GM18858 (cell line): Measurements from ENCODE around the gene ACKR4.
"Not testable (repeated sequence)": the region's sequence is repeated elsewhere in the genome, so short reads cannot be mapped to it uniquely, and the experiment has no call there.

Source experiments
- ATAC-seq: cut with Tn5 transposase; IDR thresholded peaks from one replicate; pipeline ENCODE4 v1.9.1; 2021; ENCODE audit not compliant: unreplicated experiment

ACKR4 gene

GRCh38 chr3:132638706-132639105 lies 41.6 kb downstream of the ACKR4 start:
- no peak for ATAC-seq

GRCh38 chr3:132641427-132641826 lies 44.4 kb downstream of the ACKR4 start:
- ATAC-seq, result not testable (repeated sequence)

GRCh38 chr3:132641837-132642538 lies 44.9 kb downstream of the ACKR4 start:
- ATAC-seq, result no peak

- ATAC-seq, result no peak
Observed at GRCh38 chr3:132642539-132642847, 45.4 kb downstream of the ACKR4 start.

- ATAC-seq, result no peak
Observed at GRCh38 chr3:132643366-132643765, 46.3 kb downstream of the ACKR4 start.

GRCh38 chr3:132645058-132645457 lies 48.0 kb downstream of the ACKR4 start:
- no peak for ATAC-seq

GRCh38 chr3:132650153-132650552 lies 53.1 kb downstream of the ACKR4 start:
- ATAC-seq, result no peak
